Muscle of back (tissue), 11 donors: Measurements from ENCODE around the gene SGSM2. TPM values are rescaled to one million over a fixed set of nuclear protein-coding genes. Genes with fewer than 3 reads are reported as not detected.

Experiments used
- DNase-seq, 3 donors: peaks; one replicate each; pipeline versions ENCODE4 v3.0.0 to v3.0.0-alpha.2; 2013
- polyA plus RNA-seq, 10 donors: library from polyadenylated mRNA; unstranded; fragments of 120-200 nt; gene quantifications; one replicate each; pipeline ENCODE4 v1.2.1, GENCODE V29; 2013; ENCODE audit not compliant: insufficient read length in 10 of 10

The SGSM2 gene
- polyA plus RNA-seq, 10 donors = 32.1 to 49.9 (median 43.0) TPM

DNA sequence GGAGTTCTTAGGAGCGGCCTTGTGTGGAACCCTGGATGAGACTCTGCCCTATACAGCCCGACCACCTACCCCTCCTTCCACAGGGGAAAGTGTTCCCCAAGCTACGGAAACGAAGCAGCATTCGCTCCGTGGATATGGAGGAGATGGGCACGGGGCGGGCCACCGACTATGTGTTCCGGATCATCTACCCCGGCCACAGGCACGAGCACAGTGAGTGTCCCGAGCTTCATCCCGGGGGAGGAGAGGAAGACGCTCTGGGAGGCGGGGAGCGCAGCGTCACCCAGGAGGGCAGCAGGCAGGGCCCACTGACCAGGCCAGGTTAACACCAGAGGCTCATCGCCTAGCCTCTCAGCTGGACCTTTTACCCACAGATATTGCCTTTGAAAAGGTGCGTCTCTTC is 27.8 kb downstream of the SGSM2 start:
- DNase-seq = no peak

DNA sequence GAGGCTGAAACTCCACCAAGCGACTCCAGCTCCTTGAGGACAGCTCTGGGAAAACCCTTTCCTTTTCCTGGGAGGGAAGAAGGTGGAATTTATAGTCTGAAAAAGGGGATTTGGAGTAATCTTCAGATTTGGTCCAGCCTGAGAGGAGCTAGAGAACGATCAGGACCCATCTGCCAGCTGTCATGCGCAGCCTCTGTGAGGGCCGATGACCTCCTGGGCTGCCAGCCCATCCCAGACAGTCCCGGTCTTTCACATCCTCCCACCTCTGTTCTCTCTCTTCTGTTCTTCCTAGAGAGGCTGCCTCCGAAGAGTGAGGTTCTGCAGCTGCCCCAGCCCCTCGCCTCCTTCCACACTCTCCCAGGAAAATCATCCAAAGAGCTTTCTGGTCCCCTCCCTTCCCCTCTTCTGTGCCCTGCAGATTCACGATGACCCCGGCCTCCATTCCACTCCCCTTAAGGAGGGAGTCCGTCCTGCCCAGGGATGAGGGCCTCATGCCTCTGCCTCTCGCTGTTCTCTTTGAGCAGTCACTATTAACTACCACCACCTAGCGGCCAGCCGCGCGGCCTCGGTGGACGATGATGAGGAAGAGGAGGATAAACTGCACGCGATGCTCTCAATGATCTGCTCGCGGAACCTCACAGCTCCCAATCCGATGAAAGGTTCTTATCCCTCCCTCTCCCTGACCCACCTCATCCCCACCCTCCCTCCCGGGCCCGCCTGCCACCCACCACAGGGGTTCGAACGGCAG is 29.6 kb downstream of the SGSM2 start:
- DNase-seq = no peak

DNA sequence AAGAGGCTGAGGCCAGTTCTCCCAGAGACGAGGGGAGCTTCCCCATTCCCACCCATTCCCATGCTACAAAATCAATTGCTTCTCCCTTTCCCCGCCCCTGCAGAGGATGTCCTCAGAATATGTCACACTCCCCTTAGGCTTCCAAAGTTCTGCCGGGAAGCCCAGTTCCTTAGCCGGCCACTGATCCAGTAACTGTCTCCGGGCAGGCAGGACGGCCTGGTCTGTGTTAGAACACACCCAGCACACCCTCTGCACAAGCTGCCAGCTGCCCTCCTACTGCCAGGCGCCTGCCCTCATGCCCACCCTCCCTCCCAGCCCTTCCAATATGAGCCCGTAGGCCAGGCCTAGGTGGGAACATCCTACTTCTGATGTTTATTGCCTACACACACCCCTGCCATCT is 31.1 kb downstream of the SGSM2 start:
- DNase-seq = no peak

DNA sequence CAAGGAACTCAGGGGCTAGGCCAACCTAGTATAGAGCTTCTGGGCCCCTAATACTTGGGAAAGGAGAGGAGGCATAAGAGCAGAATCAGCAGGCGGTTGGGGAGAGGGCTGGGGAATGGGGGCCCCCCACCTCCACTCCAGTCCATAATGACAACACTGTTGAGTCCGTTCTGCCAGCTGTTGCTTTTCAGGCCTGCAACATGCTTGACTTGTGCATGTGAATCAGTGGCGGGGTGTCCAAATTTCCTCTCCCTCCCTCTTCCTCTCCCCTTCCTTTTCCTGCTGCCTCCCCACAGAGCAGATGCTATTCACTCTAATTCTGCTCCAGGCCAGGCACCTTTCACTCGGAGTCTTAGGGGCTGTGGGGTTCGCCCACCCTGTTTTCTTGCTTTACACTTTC is 31.7 kb downstream of the SGSM2 start:
- no peak for DNase-seq

DNA sequence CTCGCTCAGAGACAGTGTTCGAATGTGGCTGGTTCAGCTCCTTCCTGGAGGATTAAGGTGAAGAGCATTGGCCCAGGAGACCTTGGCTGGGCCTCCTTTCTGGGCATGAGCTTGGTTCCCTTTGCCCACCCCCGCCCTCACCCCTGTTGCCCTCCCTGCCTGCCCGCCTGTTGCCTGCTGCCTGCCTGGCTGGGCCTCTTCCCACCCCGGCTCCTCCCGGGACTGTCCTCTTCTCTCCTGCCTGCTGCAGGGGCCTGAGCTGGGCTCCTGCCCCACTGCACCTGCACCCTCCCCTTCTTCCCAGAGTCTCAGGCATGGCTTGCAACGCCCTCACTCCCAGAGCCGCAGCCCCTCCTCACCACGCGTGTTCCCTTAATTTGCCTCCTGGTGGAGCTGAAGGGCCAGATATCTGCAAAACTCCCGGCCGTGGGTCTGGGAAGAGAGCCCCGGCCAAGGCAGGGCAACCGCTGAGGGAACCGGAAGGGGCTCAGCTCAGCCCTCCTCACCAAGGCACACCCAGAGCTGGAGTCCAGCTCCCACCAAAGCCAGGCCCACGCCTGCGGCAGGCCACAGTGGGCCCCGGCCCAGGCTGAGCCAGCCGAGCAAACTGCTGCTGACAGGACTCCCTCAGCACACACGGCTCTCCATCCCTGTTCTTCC is 32.4 kb downstream of the SGSM2 start:
- no peak for DNase-seq

DNA sequence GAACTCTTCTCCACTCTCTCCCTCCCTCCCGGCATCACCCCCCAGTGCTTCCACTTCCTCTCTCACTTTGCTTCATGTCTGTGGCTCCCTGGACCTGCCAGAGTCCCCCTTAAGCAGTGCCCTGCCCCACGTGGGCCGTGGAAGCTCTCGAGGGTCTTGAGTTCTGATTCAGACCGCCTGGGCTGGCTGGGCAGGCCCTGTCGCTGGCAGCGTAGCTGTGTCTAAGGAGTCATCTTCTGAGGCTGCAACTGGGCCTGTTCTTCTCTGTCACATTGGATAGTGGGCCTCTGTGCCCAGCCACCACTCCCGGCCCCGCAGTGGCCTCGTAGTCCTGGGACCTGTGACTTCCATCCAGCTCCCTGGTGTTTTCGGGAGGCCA is 32.9 kb downstream of the SGSM2 start:
- DNase-seq = no peak

DNA sequence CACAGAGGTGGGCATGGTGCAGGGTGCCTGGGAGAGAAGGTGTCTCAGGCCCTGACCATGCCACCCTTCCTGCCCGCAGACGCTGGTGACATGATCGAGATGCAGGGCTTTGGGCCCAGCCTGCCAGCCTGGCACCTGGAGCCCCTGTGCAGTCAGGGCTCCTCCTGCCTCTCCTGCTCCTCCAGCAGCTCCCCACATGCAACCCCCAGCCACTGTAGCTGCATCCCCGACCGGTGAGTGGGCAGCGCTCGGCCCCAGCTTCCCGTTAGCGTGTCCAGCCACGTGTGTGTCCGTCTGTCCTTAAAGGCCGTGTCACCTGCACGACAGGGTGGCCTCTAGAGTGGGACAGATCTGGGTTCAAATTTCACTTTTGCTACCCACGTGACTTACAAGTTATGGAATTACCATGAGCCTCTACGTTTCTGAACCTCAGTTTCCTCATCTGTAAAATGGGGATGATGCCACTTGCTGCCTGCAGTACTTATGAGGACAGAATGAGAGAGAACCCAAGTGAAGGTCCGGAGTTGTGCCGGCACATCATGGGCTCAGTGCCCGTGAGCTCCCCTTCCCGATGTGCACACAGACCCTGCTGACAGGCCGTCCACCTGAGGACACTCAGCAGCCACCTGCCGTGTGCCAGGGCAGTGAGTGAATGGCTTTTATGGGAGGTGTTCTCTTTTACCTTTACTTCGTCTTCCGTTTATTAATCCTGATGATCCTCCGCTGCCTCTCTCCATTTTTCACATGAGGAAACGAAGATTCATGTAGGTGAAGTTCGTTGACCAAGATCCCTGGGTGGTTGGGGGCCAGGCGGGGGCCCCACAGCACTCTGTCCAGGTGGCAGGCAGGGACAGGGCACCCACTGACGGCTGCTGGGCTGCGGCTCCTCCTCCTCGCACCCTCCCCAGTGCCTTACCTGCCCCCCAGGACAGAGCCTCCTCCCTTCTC is 34.2 kb downstream of the SGSM2 start:
- DNase-seq = no peak

DNA sequence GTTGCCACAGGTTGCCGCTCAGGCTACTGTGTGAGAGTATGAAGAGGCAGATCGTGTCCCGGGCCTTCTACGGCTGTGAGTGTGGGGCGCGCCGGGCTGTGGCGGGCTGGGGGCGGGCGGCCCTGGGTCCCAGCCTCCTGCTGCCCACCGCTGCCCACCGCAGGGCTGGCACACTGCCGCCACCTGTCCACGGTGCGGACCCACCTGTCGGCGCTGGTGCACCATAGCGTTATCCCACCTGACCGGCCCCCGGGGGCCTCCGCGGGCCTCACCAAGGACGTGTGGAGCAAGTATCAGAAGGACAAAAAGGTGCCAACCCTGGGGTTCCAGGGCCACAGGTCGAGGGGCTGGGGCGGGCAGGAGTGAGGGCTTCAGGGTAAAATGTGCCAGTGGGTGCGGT is 34.9 kb downstream of the SGSM2 start:
- no peak for DNase-seq

DNA sequence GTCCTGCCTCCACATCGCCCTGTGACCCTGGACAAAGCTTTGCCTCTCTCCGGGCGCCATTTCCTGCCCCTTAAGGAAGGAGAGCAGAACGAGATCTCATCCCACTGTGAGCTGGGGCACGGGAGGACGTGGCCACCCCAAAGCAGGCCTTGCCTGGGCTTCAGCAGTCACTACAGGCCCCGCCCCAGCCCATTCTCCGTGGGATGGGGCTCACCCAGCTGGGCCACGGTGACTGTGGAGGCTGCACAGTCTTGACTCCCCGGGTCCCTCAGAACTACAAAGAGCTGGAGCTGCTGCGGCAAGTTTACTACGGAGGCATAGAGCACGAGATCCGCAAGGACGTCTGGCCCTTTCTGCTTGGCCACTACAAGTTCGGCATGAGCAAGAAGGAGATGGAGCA is 35.4 kb downstream of the SGSM2 start:
- no peak for DNase-seq

DNA sequence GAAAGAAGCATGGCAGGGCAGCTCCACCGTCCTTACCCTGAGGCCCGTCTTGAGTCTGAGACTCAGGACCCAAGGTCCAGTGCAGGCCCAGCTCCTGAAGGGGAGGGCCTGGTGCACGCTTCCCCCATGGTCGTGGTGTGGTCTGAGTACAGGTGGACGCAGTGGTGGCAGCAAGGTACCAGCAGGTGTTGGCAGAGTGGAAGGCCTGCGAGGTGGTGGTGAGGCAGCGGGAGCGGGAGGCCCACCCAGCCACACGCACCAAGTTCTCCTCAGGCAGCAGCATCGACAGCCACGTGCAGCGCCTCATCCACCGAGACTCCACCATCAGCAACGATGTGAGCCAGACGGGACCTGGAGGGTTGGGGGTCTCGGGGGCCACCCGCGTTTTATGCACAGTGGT is 35.9 kb downstream of the SGSM2 start:
- no peak for DNase-seq

DNA sequence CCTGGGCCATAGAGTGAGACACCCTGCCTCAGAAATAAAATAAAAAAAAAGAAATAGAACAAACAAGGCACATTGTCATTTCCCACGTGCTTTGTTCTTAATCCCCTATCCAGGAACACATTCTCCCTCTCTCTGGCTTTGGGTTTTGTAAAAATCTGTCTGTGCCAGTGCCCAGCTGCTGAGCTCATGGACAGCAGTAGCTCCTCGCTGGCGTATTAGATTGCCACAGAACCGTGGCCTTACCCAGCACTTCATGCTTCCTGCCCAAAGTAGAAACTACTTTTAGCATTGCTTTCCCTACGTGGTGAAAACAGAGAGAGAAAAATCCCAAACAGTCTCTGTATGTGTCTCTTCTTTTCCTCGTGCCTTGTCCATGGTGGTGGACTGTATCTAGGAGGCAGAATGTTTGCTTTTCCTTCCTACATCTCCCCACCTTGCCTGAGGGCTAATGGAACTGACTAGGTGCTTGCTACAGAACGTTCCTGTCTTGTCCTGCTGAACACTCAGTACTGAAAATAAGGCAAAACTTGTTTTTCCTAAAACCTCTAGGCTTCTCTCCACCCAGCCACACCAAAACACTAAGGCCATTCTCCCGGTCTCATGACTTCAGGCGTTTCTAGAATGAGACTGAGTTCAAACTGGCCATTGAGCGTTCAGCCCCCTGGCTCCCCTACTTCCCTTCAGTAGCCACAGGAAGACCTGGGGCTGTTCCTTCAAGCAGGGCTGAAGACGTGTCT is 37.4 kb downstream of the SGSM2 start:
- DNase-seq = no peak

DNA sequence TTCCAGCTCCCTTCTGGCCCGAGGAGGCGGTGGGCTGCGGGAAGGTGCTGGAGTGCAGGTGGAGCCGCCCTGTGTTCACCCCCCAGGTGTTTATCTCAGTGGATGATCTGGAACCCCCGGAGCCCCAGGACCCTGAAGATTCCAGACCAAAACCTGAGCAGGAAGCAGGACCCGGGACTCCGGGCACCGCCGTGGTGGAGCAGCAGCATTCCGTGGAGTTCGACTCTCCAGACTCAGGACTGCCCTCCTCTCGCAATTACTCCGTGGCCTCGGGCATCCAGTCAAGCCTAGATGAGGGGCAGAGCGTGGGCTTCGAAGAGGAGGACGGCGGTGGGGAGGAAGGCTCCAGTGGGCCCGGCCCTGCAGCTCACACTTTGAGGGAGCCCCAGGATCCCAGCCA is 38.1 kb downstream of the SGSM2 start:
- DNase-seq = no peak

DNA sequence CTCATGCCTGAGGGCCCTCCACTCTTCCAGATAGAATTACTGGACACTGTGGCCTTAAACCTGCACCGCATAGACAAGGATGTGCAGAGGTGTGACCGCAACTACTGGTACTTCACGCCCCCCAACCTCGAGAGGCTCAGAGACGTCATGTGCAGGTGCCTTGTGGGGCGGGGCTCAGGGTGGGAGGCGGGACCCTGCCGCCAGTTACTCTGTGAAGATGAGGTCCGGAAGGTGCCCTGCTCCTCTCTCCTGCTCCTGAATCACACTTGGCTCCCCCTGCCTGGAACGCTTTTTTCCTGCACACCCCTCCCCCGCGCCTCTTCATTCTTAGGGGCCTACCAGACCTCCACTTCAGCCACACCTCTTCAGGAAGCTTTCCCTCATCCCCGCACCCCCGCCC is 38.8 kb downstream of the SGSM2 start:
- no peak for DNase-seq

DNA sequence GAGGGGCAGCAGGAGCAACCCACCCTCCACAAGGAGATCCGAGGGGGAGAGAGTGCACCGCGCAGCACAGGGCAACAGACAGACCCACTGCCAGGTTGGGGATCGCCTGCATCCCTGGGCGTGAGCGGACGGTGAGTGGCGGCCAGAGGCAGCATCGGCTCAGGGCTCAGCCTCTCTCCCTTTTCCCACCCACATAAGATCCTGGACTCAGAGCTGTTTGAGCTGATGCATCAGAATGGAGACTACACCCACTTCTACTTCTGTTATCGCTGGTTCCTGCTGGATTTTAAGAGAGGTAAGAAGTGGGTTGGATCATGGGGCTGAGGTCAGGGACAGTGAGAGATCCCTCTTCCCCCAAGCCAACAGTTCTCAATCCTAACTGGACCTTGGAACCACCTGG is 40.4 kb downstream of the SGSM2 start:
- DNase-seq = no peak

DNA sequence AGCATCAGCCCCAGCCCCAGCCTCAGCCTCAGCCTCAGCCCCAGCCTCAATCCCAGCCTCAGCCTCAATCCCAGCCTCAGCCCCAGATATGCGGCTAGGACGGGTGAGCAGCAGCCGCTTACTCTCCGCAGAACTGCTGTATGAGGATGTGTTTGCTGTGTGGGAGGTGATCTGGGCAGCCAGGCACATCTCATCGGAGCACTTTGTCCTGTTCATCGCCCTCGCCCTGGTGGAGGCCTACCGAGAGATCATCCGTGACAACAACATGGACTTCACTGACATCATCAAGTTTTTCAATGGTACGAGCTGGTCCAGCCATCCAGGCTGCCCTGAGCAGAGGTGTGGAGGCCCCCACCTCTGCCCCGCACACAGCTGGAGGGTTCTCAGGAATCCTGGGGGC is 41.6 kb downstream of the SGSM2 start:
- DNase-seq = no peak

DNA sequence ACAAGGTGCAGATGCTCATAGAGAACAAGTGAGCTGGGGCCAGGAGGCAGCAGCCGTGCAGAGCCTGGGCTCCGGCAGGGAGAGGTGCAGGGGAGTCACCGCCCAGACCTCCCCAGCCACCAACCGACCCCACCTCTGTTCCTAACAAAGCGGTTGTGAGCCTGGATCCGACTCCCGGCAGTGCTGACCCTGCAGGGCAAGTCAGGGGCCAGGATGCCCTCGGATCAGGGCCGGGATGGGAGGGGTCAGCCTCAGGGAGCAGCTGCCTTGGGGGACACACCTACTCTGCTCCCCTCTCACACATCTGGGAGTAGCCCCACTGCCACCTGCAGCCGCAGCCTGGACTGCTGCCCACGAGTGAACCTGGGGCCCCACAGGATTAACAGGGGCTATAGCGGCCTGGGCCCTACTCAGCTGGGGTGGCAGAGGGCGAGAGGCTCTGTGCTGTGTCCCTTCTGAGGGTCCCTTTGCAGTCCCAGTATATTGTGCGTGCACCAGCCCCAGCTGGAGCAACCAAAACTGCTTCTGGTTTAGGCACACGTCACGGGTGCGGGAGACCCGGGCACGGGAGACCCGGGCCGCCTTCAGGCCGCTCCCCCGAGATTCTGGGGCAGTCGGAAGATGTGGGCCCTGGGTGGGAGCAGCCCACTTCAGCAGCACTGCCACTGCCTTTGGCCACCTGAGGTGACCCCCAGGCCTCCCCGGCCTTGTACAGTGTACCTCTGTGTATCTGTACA is 42.4 kb downstream of the SGSM2 start:
- DNase-seq = no peak

DNA sequence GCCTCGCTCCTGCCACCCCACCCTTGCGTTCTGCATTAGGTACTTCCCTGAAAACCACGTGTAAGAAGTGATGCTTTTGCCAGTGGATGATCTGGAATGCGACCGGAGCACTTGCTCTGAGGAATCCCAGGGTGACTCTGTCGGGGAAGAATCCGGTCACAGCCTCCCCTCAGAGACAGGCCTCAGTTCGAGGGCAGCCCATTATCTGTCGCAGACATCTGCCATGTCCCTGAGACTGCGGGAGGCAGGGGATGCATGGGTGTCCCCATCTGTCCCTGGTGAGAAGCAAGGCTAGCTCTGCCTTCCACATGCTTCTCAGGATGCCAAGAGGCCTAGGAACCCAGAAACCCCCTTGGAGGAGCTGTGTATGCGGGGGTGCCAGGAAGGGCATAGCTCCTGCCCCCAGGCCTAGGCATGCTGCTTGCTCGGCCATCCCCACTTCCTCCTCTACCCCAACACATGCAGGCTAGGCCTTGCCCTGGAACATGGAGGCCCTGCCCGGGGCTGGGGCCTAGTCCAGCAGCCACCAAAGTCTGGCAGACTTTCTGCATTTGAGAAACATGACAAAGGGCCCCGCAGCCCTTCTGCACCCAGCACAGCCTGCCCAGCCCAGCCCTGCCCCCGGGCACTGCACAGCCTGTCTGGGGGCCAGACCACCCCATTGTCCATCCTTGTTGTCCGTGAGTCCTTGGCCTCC is 43.1 kb downstream of the SGSM2 start:
- no peak for DNase-seq

DNA sequence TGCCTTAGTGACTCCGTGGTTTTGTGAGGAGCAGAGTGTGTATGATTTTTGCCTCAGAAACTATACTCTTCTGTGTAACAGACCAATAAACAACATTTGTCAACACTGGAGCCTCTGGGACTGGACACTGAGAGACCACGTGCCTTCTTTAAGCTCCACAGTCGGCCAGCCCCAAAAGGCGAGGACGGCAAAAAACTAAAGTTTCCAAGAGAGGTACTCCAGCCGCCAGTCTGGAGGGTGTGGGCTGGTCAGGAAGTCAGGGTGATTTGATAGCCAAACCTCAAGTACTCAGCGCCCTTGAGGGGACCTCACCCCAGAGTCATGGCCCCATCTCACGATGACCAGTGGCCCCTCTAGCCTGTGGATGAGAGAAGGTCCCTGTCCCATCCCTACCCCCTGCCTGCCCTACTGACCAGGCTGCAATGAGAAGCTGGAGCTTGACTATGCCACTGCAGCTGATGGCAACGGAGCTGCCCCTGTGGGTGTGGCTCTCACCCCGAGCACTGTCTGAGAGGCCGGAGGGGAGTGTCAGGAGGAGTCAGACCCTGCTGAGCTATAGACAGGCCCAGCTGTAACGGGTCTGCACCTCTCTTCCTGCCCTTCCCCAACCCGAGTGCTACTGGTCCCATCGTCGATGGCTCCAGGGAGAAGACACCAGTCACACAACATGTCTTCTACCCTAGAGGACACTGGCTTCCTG is 43.8 kb downstream of the SGSM2 start:
- DNase-seq = no peak

DNA sequence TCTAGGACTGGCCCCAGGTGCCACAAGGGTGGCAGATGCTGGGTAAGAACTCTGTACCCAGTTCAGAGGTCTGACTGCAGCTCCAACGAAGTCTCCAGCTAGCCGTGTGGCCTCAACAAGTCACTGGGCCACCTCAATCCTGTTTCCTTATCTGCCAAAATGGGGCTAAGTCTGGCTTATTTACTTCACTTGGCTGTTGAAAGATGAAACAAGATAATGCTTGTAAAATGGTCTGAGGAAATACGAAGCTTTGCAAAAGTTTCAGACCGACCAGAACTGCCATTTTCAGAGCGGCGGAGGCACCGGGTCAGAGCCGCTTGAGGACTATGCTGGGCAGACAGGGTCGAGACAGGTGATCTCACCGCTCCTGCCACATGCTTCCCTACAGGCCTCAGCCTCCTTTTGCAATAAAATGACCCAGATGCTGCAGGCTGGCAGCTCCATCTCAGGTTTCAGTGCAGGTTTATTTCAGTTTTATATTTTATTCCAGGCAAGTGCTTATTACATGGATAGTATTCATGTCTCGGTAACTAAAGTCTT is 46.4 kb downstream of the SGSM2 start:
- DNase-seq = no peak
